DMS79 (cell line): ENCODE results near the gene CWC27.
"Not testable (repeated sequence)": the region's sequence is repeated elsewhere in the genome, so short reads cannot be mapped to it uniquely, and the experiment has no call there.

Experiments
- DNase-seq: peaks from one replicate; lab custom pipeline; 2025; lab: John Stamatoyannopoulos, UW

The CWC27 gene

GRCh38 chr5:64839936-64840335 is 71.2 kb downstream of the CWC27 start:
- DNase-seq: no peak

- DNase-seq: no peak
These were observed 72.2 kb downstream of the CWC27 start for GRCh38 chr5:64840958-64841357.

GRCh38 chr5:64853777-64854176 is 85.0 kb downstream of the CWC27 start:
- no peak for DNase-seq

- DNase-seq: no peak
These were observed 86.1 kb downstream of the CWC27 start for GRCh38 chr5:64854855-64855254.

GRCh38 chr5:64859881-64860280 is 91.2 kb downstream of the CWC27 start:
- no peak for DNase-seq

- no peak for DNase-seq
These were observed 92.6 kb downstream of the CWC27 start for GRCh38 chr5:64861281-64861680.

- DNase-seq: no peak
These were observed 95.4 kb downstream of the CWC27 start for GRCh38 chr5:64864171-64864570.

GRCh38 chr5:64865662-64866061 is 96.9 kb downstream of the CWC27 start:
- DNase-seq: no peak

GRCh38 chr5:64869419-64869818 is 100.7 kb downstream of the CWC27 start:
- DNase-seq: no peak

- DNase-seq: no peak
These were observed 103.3 kb downstream of the CWC27 start for GRCh38 chr5:64872044-64872443.

- no peak for DNase-seq
These were observed 104.7 kb downstream of the CWC27 start for GRCh38 chr5:64873441-64873840.

GRCh38 chr5:64874753-64875152 is 106.0 kb downstream of the CWC27 start:
- DNase-seq: no peak

GRCh38 chr5:64876203-64876602 is 107.5 kb downstream of the CWC27 start:
- DNase-seq: no peak

- no peak for DNase-seq
These were observed 112.1 kb downstream of the CWC27 start for GRCh38 chr5:64880821-64881220.

- no peak for DNase-seq
These were observed 115.2 kb downstream of the CWC27 start for GRCh38 chr5:64883912-64884311.

GRCh38 chr5:64884541-64884940 is 115.8 kb downstream of the CWC27 start:
- DNase-seq: no peak

- no peak for DNase-seq
These were observed 119.2 kb downstream of the CWC27 start for GRCh38 chr5:64887910-64888309.

- no peak for DNase-seq
These were observed 127.0 kb downstream of the CWC27 start for GRCh38 chr5:64895748-64896147.

- no peak for DNase-seq
These were observed 131.1 kb downstream of the CWC27 start for GRCh38 chr5:64899838-64900237.

- DNase-seq: no peak
These were observed 131.9 kb downstream of the CWC27 start for GRCh38 chr5:64900618-64901017.

GRCh38 chr5:64907399-64907798 is 138.7 kb downstream of the CWC27 start:
- not testable (repeated sequence) for DNase-seq

GRCh38 chr5:64914396-64914795 is 145.7 kb downstream of the CWC27 start:
- no peak for DNase-seq

GRCh38 chr5:64918083-64918482 is 149.4 kb downstream of the CWC27 start:
- DNase-seq: no peak

GRCh38 chr5:64921386-64921785 is 152.7 kb downstream of the CWC27 start:
- no peak for DNase-seq

GRCh38 chr5:64923151-64923685 is 154.5 kb downstream of the CWC27 start:
- DNase-seq: no peak
